HepG2 (cell line): ENCODE results near the gene MNAT1. TPM values are rescaled to one million over a fixed set of nuclear protein-coding genes. Genes with fewer than 3 reads are reported as not detected.

ENCODE experiments used
- ATAC-seq: fragments of 200-7000 bp; cut with Tn5 transposase; 3 replicates; pipeline ENCODE4 v1.9.1; 2020; ENCODE audit warnings: mild to moderate bottlenecking, moderate library complexity
- BruUV-seq: library from RNA; stranded (reverse); fragments of 400-500 nt; replicated peaks from 2 replicates; lab custom pipeline; 2021; lab: Mats Ljungman, UMichigan
- CTCF ChIA-PET: fragments of 300-600 bp; formaldehyde crosslinking; extraction: SDS; loops from one replicate; lab custom pipeline; 2021; ENCODE audit warnings: low total read pairs, inconsistent platforms, low intra/inter-chr PET ratio; lab: Yijun Ruan, JAX
- POLR2A ChIA-PET: fragments of 350-600 bp; sonication (Branson Sonifier 250); formaldehyde crosslinking; loops from one replicate; lab custom pipeline; 2020; ENCODE audit warnings: antibody characterized with exemption, inconsistent platforms; lab: Yijun Ruan, JAX
- DNase-seq: peaks from one replicate; pipeline ENCODE4 v3.0.0-alpha.2; 2015; ENCODE audit warnings: low spot score
- FAIRE-seq: peaks from 3 replicates; lab custom pipeline; 2011; peaks lifted over from hg19 to GRCh38; lab: Jason Lieb, UNC
- H2AFZ ChIP-seq: one replicate; pipeline ENCODE4 v1.6.1; 2011; ENCODE audit warnings: low read length, inconsistent platforms
- H3K27ac ChIP-seq: fragments of 300-600 bp; 3 replicates; pipeline ENCODE4 v1.8.0; 2011; ENCODE audit warnings: mixed run types, mild to moderate bottlenecking, mixed read lengths, low read length, inconsistent platforms; ENCODE audit not compliant: insufficient read depth; ENCODE audit errors: extremely low read length
- H3K27me3 ChIP-seq, 2 experiments: fragments of 200-600 bp in 1 of 2; 2 replicates in 1 of 2; 3 replicates in 1 of 2; pipeline versions ENCODE4 v1.6.0 to v1.8.0; 2011; ENCODE audit warnings: low read length in 2 of 2, mild to moderate bottlenecking in 2 of 2, moderate library complexity in 2 of 2, inconsistent platforms in 1 of 2; ENCODE audit not compliant: insufficient read depth in 2 of 2, control insufficient read depth in 1 of 2
- H3K36me3 ChIP-seq, 2 experiments: fragments of 200-600 bp in 1 of 2; replicated peaks in 1 of 2; 2 replicates in 1 of 2; 3 replicates in 1 of 2; pipeline versions ENCODE4 v1.5.1 to v1.8.0; 2011; ENCODE audit warnings: low read length in 2 of 2, inconsistent platforms in 1 of 2; ENCODE audit not compliant: insufficient read depth in 2 of 2, control insufficient read depth in 1 of 2
- H3K4me1 ChIP-seq: 2 replicates; pipeline ENCODE4 v1.5.1; 2012; ENCODE audit warnings: low read length, inconsistent platforms; ENCODE audit not compliant: insufficient read depth
- H3K4me2 ChIP-seq: 2 replicates; pipeline ENCODE4 v1.6.0; 2011; ENCODE audit warnings: low read depth, low read length, inconsistent platforms
- H3K4me3 ChIP-seq, 3 experiments: fragments of 200-600 bp in 1 of 3; sonication (generic), shearing (Covaris generic) in 1 of 3; replicated peaks in 1 of 3; 2 replicates each; pipeline ENCODE4 v1.5.1; 2011 to 2016; ENCODE audit warnings: low read length in 3 of 3, inconsistent platforms in 2 of 3, low read depth in 2 of 3, mild to moderate bottlenecking in 2 of 3, control low read depth in 1 of 3, mixed read lengths in 1 of 3; ENCODE audit not compliant: insufficient read depth in 1 of 3
- H3K79me2 ChIP-seq: one replicate; pipeline ENCODE4 v1.6.1; 2011; ENCODE audit warnings: low read length, inconsistent platforms; ENCODE audit not compliant: insufficient read depth
- H3K9ac ChIP-seq: 2 replicates; pipeline ENCODE4 v1.6.0; 2011; ENCODE audit warnings: mild to moderate bottlenecking, low read depth, low read length, inconsistent platforms; ENCODE audit not compliant: insufficient read depth
- H3K9me3 ChIP-seq: 2 replicates; pipeline ENCODE4 v1.5.1; 2012; ENCODE audit warnings: mild to moderate bottlenecking, low read length
- H4K20me1 ChIP-seq: 2 replicates; pipeline ENCODE4 v1.6.0; 2011; ENCODE audit warnings: inconsistent platforms, mild to moderate bottlenecking, low read length, moderate library complexity; ENCODE audit not compliant: insufficient read depth
- DNMT1 ChIP-seq: sonication (generic); formaldehyde crosslinking; IDR thresholded peaks from 2 replicates; pipeline ENCODE4 v1.5.1; 2020; ENCODE audit warnings: mild to moderate bottlenecking, missing genetic modification reagents
- HMG20A ChIP-seq: IDR thresholded peaks from 2 replicates; pipeline ENCODE4 v1.6.1; 2016; ENCODE audit warnings: borderline replicate concordance
- HNRNPH1 ChIP-seq: fragments of 200-400 bp; formaldehyde crosslinking; optimal IDR thresholded peaks from 2 replicates; pipeline ENCODE3; 2017; ENCODE audit warnings: mild to moderate bottlenecking, low read depth, low read length
- JDP2 ChIP-seq: sonication (generic); formaldehyde crosslinking; IDR thresholded peaks from 2 replicates; pipeline ENCODE4 v1.8.1; 2022; ENCODE audit warnings: missing genetic modification reagents, borderline replicate concordance
- NFYB ChIP-seq: sonication (generic); formaldehyde crosslinking; IDR thresholded peaks from 2 replicates; pipeline ENCODE4 v1.4.0; 2020; ENCODE audit warnings: missing genetic modification reagents
- SALL2 ChIP-seq: sonication (generic); formaldehyde crosslinking; IDR thresholded peaks from 2 replicates; pipeline ENCODE4 v1.8.1; 2023; ENCODE audit warnings: mild to moderate bottlenecking, missing genetic modification reagents, inconsistent platforms
- SNAI1 ChIP-seq: sonication (generic); formaldehyde crosslinking; IDR thresholded peaks from 2 replicates; pipeline ENCODE4 v1.5.0; 2020; ENCODE audit warnings: mild to moderate bottlenecking, missing genetic modification reagents, borderline replicate concordance
- ZFP82 ChIP-seq: sonication (generic); formaldehyde crosslinking; IDR thresholded peaks from 2 replicates; pipeline ENCODE4 v1.5.1; 2020; ENCODE audit warnings: mild to moderate bottlenecking, missing genetic modification reagents, borderline replicate concordance
- ZKSCAN5 ChIP-seq: sonication (generic); formaldehyde crosslinking; IDR thresholded peaks from 2 replicates; pipeline ENCODE4 v1.5.1; 2020; ENCODE audit warnings: mild to moderate bottlenecking, missing genetic modification reagents
- ZNF232 ChIP-seq: sonication (generic); formaldehyde crosslinking; IDR thresholded peaks from 2 replicates; pipeline ENCODE4 v1.4.0; 2020; ENCODE audit warnings: missing genetic modification reagents, borderline replicate concordance
- ZNF335 ChIP-seq: sonication (generic); formaldehyde crosslinking; IDR thresholded peaks from 2 replicates; pipeline ENCODE4 v1.4.0; 2020; ENCODE audit warnings: missing genetic modification reagents
- ZNF468 ChIP-seq: sonication (generic); formaldehyde crosslinking; IDR thresholded peaks from 2 replicates; pipeline ENCODE4 v1.8.0; 2022; ENCODE audit warnings: mild to moderate bottlenecking, moderate library complexity, missing genetic modification reagents
- ZNF672 ChIP-seq: sonication (generic); formaldehyde crosslinking; IDR thresholded peaks from 2 replicates; pipeline ENCODE4 v1.8.1; 2022; ENCODE audit warnings: missing genetic modification reagents
- ZNF737 ChIP-seq: sonication (generic); formaldehyde crosslinking; IDR thresholded peaks from 2 replicates; pipeline ENCODE4 v1.5.0; 2020; ENCODE audit warnings: missing genetic modification reagents, mild to moderate bottlenecking, borderline replicate concordance
- ZSCAN12 ChIP-seq: sonication (generic); formaldehyde crosslinking; IDR thresholded peaks from 2 replicates; pipeline ENCODE4 v1.9.0; 2021; ENCODE audit warnings: mild to moderate bottlenecking, missing genetic modification reagents
- WGBS: methylation state at CpG from one replicate; pipeline ENCODE4 v1.1.6; 2017; ENCODE audit warnings: low lambda C conversion rate; 5-methylcytosine and 5-hydroxymethylcytosine counted together
- in situ Hi-C: cut with HindIII; loops from 2 replicates; pipeline ENCODE4 v1.10.0; 2017; ENCODE audit warnings: low pct_unique_long_range_greater_than_20kb; ENCODE audit not compliant: extremely low pct_ligation_motif_present
- intact Hi-C: fragments of 100-400 bp; cut with micrococcal nuclease; formaldehyde crosslinking; loops from one replicate; pipeline ENCODE4 v1.10.0; 2022; ENCODE audit not compliant: unreplicated experiment
- polyA plus RNA-seq, 8 experiments: library from polyadenylated mRNA; depleted of rRNA in 3 of 8; stranded (reverse) in 7 of 8; unstranded in 1 of 8; fragments of >200 nt; fragmentation: Illumina TruSeq in 4 of 8; extraction: Trizol in 4 of 8; gene quantifications; 2 replicates each; pipeline versions ENCODE4 v1.2.1 to v1.2.3, GENCODE V29; 2011 to 2016; ENCODE audit warnings: low read depth in 4 of 8, missing spikeins in 1 of 8, mixed read lengths in 1 of 8; ENCODE audit not compliant: insufficient read depth in 1 of 8
- total RNA-seq, 5 experiments: library from RNA; depleted of rRNA; stranded (reverse); fragments of >200 nt; fragmentation: Illumina TruSeq; extraction: Trizol; gene quantifications; 2 replicates each; pipeline ENCODE4 v1.2.3, GENCODE V29; 2016; ENCODE audit warnings: low read depth in 1 of 5
- TF ChIP-seq, protein P1 (sequence below): sonication (generic); formaldehyde crosslinking; IDR thresholded peaks from 2 replicates; pipeline ENCODE4 v1.4.0; 2020; ENCODE audit warnings: missing genetic modification reagents
- TF ChIP-seq, protein P2 (sequence below): sonication (generic); formaldehyde crosslinking; IDR thresholded peaks from one replicate; pipeline ENCODE4 v1.5.1; 2020; ENCODE audit warnings: mild to moderate bottlenecking, missing genetic modification reagents; ENCODE audit errors: not compliant biosample characterization

MNAT1 gene
- total and polyA plus RNA-seq, 2 of the 13 experiments (the other 11 are each of a cell fraction or from before 2014, with no cell fraction given), result 49.2 to 94.8 TPM

DNA sequence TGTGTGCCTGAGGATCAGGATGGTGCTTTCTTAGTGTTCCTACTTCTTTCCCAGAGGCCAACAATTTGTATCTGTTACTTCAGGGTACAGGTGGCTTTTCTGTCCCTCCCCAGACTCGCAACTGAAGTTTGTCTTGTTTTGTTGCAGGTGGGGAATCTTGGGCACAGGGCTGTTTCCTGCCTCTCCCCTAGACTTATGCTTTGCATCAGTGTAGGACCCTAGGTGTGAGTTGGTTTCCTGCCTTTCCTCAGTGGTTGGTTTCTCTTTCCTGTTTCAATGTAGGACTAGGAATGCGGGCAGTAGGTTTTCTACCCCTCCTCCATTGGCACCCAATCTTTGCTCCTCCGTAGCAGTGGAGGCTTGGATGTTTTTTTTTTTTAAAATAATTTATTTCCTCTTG lies 159.3 kb downstream of the MNAT1 start:
- ChIA-PET CTCF (no interaction called here), POLR2A (no interaction called here)
- 95% methylated on average over 3 of the region's 3 CpGs for WGBS
- Histone ChIP-seq H3K36me3 (no peaks in the 10 kb centered on the region), H3K4me2 (no peak overlapping the region), H3K4me3 (no peak overlapping the region), H2AFZ (no peak overlapping the region), H3K79me2 (no peaks in the 10 kb centered on the region), H3K4me1 (no peaks in the 10 kb centered on the region), H3K9ac (no peak overlapping the region), H3K27ac (no peak overlapping the region), H4K20me1 (no peaks in the 10 kb centered on the region), H3K9me3 (no peaks in the 10 kb centered on the region), H3K27me3 (no peaks in the 10 kb centered on the region)
- DNase-seq (no peak), FAIRE-seq (no peak), ATAC-seq (no peak)
- no TSS peak for BruUV-seq
- in situ Hi-C loops, result no loop called here
- intact Hi-C loops, result no loop called here
- TF ChIP-seq ZNF335 (no peak), SALL2 (CRISPR knock-in tag) (no peak), DNMT1 (CRISPR knock-in tag) (no peak), HNRNPH1 (no peak), JDP2 (CRISPR knock-in tag) (no peak), ZNF672 (CRISPR knock-in tag) (no peak), NFYB (CRISPR knock-in tag) (no peak), ZNF737 (CRISPR knock-in tag) (no peak), ZNF468 (CRISPR knock-in tag) (no peak), SNAI1 (CRISPR knock-in tag) (no peak), HMG20A (no peak), ZNF232 (CRISPR knock-in tag) (no peak), ZKSCAN5 (CRISPR knock-in tag) (no peak), ZSCAN12 (CRISPR knock-in tag) (no peak), ZFP82 (no peak)
- TF ChIP-seq, protein P1, sequence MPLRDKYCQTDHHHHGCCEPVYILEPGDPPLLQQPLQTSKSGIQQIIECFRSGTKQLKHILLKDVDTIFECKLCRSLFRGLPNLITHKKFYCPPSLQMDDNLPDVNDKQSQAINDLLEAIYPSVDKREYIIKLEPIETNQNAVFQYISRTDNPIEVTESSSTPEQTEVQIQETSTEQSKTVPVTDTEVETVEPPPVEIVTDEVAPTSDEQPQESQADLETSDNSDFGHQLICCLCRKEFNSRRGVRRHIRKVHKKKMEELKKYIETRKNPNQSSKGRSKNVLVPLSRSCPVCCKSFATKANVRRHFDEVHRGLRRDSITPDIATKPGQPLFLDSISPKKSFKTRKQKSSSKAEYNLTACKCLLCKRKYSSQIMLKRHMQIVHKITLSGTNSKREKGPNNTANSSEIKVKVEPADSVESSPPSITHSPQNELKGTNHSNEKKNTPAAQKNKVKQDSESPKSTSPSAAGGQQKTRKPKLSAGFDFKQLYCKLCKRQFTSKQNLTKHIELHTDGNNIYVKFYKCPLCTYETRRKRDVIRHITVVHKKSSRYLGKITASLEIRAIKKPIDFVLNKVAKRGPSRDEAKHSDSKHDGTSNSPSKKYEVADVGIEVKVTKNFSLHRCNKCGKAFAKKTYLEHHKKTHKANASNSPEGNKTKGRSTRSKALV (CRISPR knock-in tag), result no peak
- TF ChIP-seq, protein P2, sequence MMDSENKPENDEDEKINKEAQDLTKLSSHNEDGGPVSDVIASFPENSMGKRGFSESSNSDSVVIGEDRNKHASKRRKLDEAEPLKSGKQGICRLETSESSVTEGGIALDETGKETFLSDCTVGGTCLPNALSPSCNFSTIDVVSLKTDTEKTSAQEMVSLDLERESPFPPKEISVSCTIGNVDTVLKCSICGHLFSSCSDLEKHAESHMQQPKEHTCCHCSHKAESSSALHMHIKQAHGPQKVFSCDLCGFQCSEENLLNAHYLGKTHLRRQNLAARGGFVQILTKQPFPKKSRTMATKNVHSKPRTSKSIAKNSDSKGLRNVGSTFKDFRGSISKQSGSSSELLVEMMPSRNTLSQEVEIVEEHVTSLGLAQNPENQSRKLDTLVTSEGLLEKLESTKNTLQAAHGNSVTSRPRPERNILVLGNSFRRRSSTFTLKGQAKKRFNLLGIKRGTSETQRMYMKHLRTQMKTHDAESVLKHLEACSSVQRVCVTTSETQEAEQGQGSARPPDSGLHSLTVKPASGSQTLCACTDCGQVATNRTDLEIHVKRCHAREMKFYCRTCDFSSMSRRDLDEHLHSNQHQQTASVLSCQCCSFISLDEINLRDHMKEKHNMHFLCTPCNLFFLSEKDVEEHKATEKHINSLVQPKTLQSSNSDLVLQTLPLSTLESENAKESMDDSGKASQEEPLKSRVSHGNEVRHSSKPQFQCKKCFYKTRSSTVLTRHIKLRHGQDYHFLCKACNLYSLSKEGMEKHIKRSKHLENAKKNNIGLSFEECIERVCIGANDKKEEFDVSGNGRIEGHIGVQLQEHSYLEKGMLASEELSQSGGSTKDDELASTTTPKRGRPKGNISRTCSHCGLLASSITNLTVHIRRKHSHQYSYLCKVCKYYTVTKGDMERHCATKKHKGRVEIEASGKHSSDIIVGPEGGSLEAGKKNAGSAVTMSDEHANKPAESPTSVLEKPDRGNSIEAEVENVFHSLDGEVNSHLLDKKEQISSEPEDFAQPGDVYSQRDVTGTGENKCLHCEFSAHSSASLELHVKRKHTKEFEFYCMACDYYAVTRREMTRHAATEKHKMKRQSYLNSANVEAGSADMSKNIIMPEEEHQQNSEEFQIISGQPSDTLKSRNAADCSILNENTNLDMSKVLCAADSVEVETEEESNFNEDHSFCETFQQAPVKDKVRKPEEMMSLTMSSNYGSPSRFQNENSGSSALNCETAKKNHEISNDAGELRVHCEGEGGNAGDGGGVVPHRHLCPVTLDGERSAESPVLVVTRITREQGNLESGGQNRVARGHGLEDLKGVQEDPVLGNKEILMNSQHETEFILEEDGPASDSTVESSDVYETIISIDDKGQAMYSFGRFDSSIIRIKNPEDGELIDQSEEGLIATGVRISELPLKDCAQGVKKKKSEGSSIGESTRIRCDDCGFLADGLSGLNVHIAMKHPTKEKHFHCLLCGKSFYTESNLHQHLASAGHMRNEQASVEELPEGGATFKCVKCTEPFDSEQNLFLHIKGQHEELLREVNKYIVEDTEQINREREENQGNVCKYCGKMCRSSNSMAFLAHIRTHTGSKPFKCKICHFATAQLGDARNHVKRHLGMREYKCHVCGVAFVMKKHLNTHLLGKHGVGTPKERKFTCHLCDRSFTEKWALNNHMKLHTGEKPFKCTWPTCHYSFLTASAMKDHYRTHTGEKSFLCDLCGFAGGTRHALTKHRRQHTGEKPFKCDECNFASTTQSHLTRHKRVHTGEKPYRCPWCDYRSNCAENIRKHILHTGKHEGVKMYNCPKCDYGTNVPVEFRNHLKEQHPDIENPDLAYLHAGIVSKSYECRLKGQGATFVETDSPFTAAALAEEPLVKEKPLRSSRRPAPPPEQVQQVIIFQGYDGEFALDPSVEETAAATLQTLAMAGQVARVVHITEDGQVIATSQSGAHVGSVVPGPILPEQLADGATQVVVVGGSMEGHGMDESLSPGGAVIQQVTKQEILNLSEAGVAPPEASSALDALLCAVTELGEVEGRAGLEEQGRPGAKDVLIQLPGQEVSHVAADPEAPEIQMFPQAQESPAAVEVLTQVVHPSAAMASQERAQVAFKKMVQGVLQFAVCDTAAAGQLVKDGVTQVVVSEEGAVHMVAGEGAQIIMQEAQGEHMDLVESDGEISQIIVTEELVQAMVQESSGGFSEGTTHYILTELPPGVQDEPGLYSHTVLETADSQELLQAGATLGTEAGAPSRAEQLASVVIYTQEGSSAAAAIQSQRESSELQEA, result no peak
